ENCODE measurements around the gene METAP1D.

- TF ChIP-seq, protein P1, sequence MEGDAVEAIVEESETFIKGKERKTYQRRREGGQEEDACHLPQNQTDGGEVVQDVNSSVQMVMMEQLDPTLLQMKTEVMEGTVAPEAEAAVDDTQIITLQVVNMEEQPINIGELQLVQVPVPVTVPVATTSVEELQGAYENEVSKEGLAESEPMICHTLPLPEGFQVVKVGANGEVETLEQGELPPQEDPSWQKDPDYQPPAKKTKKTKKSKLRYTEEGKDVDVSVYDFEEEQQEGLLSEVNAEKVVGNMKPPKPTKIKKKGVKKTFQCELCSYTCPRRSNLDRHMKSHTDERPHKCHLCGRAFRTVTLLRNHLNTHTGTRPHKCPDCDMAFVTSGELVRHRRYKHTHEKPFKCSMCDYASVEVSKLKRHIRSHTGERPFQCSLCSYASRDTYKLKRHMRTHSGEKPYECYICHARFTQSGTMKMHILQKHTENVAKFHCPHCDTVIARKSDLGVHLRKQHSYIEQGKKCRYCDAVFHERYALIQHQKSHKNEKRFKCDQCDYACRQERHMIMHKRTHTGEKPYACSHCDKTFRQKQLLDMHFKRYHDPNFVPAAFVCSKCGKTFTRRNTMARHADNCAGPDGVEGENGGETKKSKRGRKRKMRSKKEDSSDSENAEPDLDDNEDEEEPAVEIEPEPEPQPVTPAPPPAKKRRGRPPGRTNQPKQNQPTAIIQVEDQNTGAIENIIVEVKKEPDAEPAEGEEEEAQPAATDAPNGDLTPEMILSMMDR (conservative IDR thresholded peaks at IDR 0.05; ENCODE audit: low read depth, low read length): no peak
- no peak for TF ChIP-seq POLR2A (IDR thresholded peaks at IDR 0.05; ENCODE audit: low read depth, low read length)
Measured at GRCh38 chr2:171991027-171991426, 8.7 kb upstream of the METAP1D start.
